CD8-positive, alpha-beta memory T cell (primary cell): Measurements from ENCODE around the gene EPN2. TPM values are rescaled to one million over a fixed set of nuclear protein-coding genes. Genes with fewer than 3 reads are reported as not detected.
A peak's percentile ranks its signal among the peaks of the same experiment; 100 is the strongest.

Source experiments
- CTCF ChIA-PET: fragments of 350-600 bp; sonication (Branson Sonifier 250); formaldehyde crosslinking; loops from one replicate; lab custom pipeline; 2021; ENCODE audit warnings: antibody characterized with exemption; lab: Charles Lee
- POLR2A ChIA-PET: fragments of 350-600 bp; sonication (Branson Sonifier 250); formaldehyde crosslinking; loops from one replicate; lab custom pipeline; 2021; ENCODE audit warnings: antibody characterized with exemption; lab: Charles Lee
- DNase-seq, 5 donors: peaks; one replicate each; pipeline versions ENCODE4 v3.0.0 to v3.0.0-alpha.2; 2020 to 2022; ENCODE audit warnings: mixed read lengths in 1 of 5
- H3K27ac ChIP-seq: one replicate; pipeline ENCODE4 v1.7.0; 2013; ENCODE audit warnings: low read depth, mild to moderate bottlenecking, low read length, moderate library complexity
- H3K27me3 ChIP-seq: 2 replicates; pipeline ENCODE4 v1.7.0; 2013; ENCODE audit warnings: low read length, mild to moderate bottlenecking; ENCODE audit not compliant: insufficient read depth, poor library complexity, severe bottlenecking
- H3K36me3 ChIP-seq: 2 replicates; pipeline ENCODE4 v1.7.0; 2013; ENCODE audit warnings: mild to moderate bottlenecking, low read length, moderate library complexity; ENCODE audit not compliant: insufficient read depth
- H3K4me1 ChIP-seq: 2 replicates; pipeline ENCODE4 v1.7.0; 2013; ENCODE audit warnings: mild to moderate bottlenecking, low read length, moderate library complexity; ENCODE audit not compliant: insufficient read depth
- H3K4me3 ChIP-seq: 2 replicates; pipeline ENCODE4 v1.7.0; 2013; ENCODE audit warnings: mild to moderate bottlenecking, low read length
- H3K9me3 ChIP-seq: 2 replicates; pipeline ENCODE4 v1.7.0; 2013; ENCODE audit warnings: mild to moderate bottlenecking, low read length
- H3K27ac Mint-ChIP-seq, 8 donors: one replicate each; pipeline ENCODE4 v1.8.0; 2020 to 2021; ENCODE audit warnings: mixed read lengths in 8 of 8, mild to moderate bottlenecking in 6 of 8, inconsistent platforms in 3 of 8, moderate library complexity in 3 of 8
- H3K27me3 Mint-ChIP-seq, 2 donors: one replicate each; pipeline ENCODE4 v1.8.0; 2020 to 2021; ENCODE audit warnings: mixed read lengths in 2 of 2, mild to moderate bottlenecking in 1 of 2, moderate library complexity in 1 of 2
- H3K36me3 Mint-ChIP-seq, 3 donors: one replicate each; pipeline ENCODE4 v1.8.0; 2020 to 2021; ENCODE audit warnings: mixed read lengths in 3 of 3, inconsistent platforms in 1 of 3, mild to moderate bottlenecking in 1 of 3
- H3K4me1 Mint-ChIP-seq, 3 donors: one replicate each; pipeline ENCODE4 v1.8.0; 2020 to 2021; ENCODE audit warnings: mixed read lengths in 3 of 3, inconsistent platforms in 1 of 3, mild to moderate bottlenecking in 1 of 3
- H3K4me3 Mint-ChIP-seq, 7 donors: one replicate each; pipeline ENCODE4 v1.8.0; 2020 to 2021; ENCODE audit warnings: mixed read lengths in 7 of 7, mild to moderate bottlenecking in 6 of 7, moderate library complexity in 4 of 7, inconsistent platforms in 2 of 7
- H3K9me3 Mint-ChIP-seq, 5 donors: one replicate each; pipeline ENCODE4 v1.8.0; 2020 to 2022; ENCODE audit warnings: mixed read lengths in 5 of 5, mild to moderate bottlenecking in 3 of 5, moderate library complexity in 2 of 5, inconsistent platforms in 1 of 5
- polyA plus RNA-seq: library from polyadenylated mRNA; unstranded; fragments of 300-500 nt; fragmentation: Illumina TruSeq; gene quantifications from one replicate; pipeline ENCODE4 v1.2.3, GENCODE V29; 2021
- total RNA-seq, 2 experiments: library from RNA; stranded (reverse); gene quantifications; one replicate each; pipeline ENCODE4 v1.2.3, GENCODE V29; 2021

The EPN2 gene
- total and polyA plus RNA-seq, 3 experiments from 2014 or later: 9.0 to 10.4 (median 9.7) TPM

GRCh38 chr17:19264268-19264667 lies 27.1 kb downstream of the EPN2 start:
- Histone ChIP-seq H3K4me3 (no peak overlapping the region), H3K36me3 (no peaks in the 10 kb centered on the region), H3K9me3 (no peaks in the 10 kb centered on the region), H3K27ac (no peak overlapping the region), H3K27me3 (no peaks in the 10 kb centered on the region), H3K4me1 (no peaks in the 10 kb centered on the region)
- ChIA-PET POLR2A (no interaction called here), CTCF (no interaction called here)
- Mint-ChIP-seq H3K27me3 (peaks cover 0 to 9% of the 10 kb centered on the region in 2 donors), H3K27ac (no peak overlapping the region), H3K4me1 (no peaks in the 10 kb centered on the region), H3K9me3 (no peaks in the 10 kb centered on the region), H3K4me3 (no peak overlapping the region), H3K36me3 (peaks cover 0 to 1% (median 0%) of the 10 kb centered on the region in 3 donors)
- no peak for DNase-seq

GRCh38 chr17:19264681-19265080 lies 27.5 kb downstream of the EPN2 start:
- no peak overlapping the region for H3K4me3 ChIP-seq
- no peak overlapping the region for H3K27ac ChIP-seq
- peaks cover 0 to 9% of the 10 kb centered on the region in 2 donors for H3K27me3 Mint-ChIP-seq
- CTCF ChIA-PET: no interaction called here
- no peaks in the 10 kb centered on the region for H3K9me3 ChIP-seq
- no peaks in the 10 kb centered on the region for H3K27me3 ChIP-seq
- no peaks in the 10 kb centered on the region for H3K4me1 Mint-ChIP-seq
- DNase-seq: no peak
- no peak overlapping the region for H3K4me3 Mint-ChIP-seq
- no peaks in the 10 kb centered on the region for H3K9me3 Mint-ChIP-seq
- H3K36me3 Mint-ChIP-seq: peaks cover 0 to 1% (median 0%) of the 10 kb centered on the region in 3 donors
- POLR2A ChIA-PET: no interaction called here
- H3K27ac Mint-ChIP-seq: peak overlapping the region in 1 of 8 donors; percentile 73
- H3K36me3 ChIP-seq: no peaks in the 10 kb centered on the region
- no peaks in the 10 kb centered on the region for H3K4me1 ChIP-seq

GRCh38 chr17:19265755-19266154 lies 28.6 kb downstream of the EPN2 start:
- Histone ChIP-seq H3K36me3 (no peaks in the 10 kb centered on the region), H3K9me3 (no peaks in the 10 kb centered on the region), H3K27ac (no peak overlapping the region), H3K4me3 (no peak overlapping the region), H3K4me1 (no peaks in the 10 kb centered on the region), H3K27me3 (no peaks in the 10 kb centered on the region)
- H3K27me3 Mint-ChIP-seq: peaks cover 0 to 9% of the 10 kb centered on the region in 2 donors
- H3K4me1 Mint-ChIP-seq: peaks cover 0 to under 1% (median 0%) of the 10 kb centered on the region in 3 donors
- ChIA-PET POLR2A (no interaction called here), CTCF (no interaction called here)
- H3K36me3 Mint-ChIP-seq: peaks cover 0 to 1% (median 0%) of the 10 kb centered on the region in 3 donors
- no peak for DNase-seq
- H3K9me3 Mint-ChIP-seq: no peaks in the 10 kb centered on the region
- H3K4me3 Mint-ChIP-seq: no peak overlapping the region
- no peak overlapping the region for H3K27ac Mint-ChIP-seq

GRCh38 chr17:19268611-19269010 lies 31.4 kb downstream of the EPN2 start:
- Histone ChIP-seq H3K4me3 (no peak overlapping the region), H3K27me3 (no peaks in the 10 kb centered on the region), H3K9me3 (no peaks in the 10 kb centered on the region), H3K36me3 (no peaks in the 10 kb centered on the region), H3K4me1 (no peaks in the 10 kb centered on the region), H3K27ac (no peak overlapping the region)
- H3K4me3 Mint-ChIP-seq: no peak overlapping the region
- CTCF ChIA-PET: no interaction called here
- H3K36me3 Mint-ChIP-seq: peaks cover 0 to 1% (median 0%) of the 10 kb centered on the region in 3 donors
- H3K27me3 Mint-ChIP-seq: peaks cover 0 to 2% of the 10 kb centered on the region in 2 donors
- no peaks in the 10 kb centered on the region for H3K9me3 Mint-ChIP-seq
- no peak overlapping the region for H3K27ac Mint-ChIP-seq
- peaks cover 0 to 9% (median 0%) of the 10 kb centered on the region in 3 donors for H3K4me1 Mint-ChIP-seq
- POLR2A ChIA-PET: no interaction called here
- no peak for DNase-seq

- peaks cover 0 to 2% (median 0%) of the 10 kb centered on the region in 3 donors for H3K36me3 Mint-ChIP-seq
- H3K4me1 Mint-ChIP-seq: peaks cover 0 to 9% (median 0%) of the 10 kb centered on the region in 3 donors
These were observed 31.9 kb downstream of the EPN2 start for GRCh38 chr17:19269106-19269505.

GRCh38 chr17:19269641-19270040 lies 32.5 kb downstream of the EPN2 start:
- H3K4me1 ChIP-seq: no peaks in the 10 kb centered on the region
- H3K27ac Mint-ChIP-seq: no peak overlapping the region
- ChIA-PET CTCF (no interaction called here), POLR2A (no interaction called here)
- no peak overlapping the region for H3K4me3 ChIP-seq
- no peaks in the 10 kb centered on the region for H3K9me3 ChIP-seq
- H3K4me3 Mint-ChIP-seq: no peak overlapping the region
- peaks cover 0 to 2% of the 10 kb centered on the region in 2 donors for H3K27me3 Mint-ChIP-seq
- no peak for DNase-seq
- peaks cover 0 to 2% (median 0%) of the 10 kb centered on the region in 3 donors for H3K36me3 Mint-ChIP-seq
- no peaks in the 10 kb centered on the region for H3K36me3 ChIP-seq
- no peak overlapping the region for H3K27ac ChIP-seq
- H3K4me1 Mint-ChIP-seq: peaks cover 0 to 9% (median 0%) of the 10 kb centered on the region in 3 donors
- no peaks in the 10 kb centered on the region for H3K27me3 ChIP-seq
- no peaks in the 10 kb centered on the region for H3K9me3 Mint-ChIP-seq

More at GRCh38 chr17:19269106-19269505, 31.9 kb downstream of the EPN2 start:
- CTCF ChIA-PET: no interaction called here
- POLR2A ChIA-PET: no interaction called here
- Histone ChIP-seq H3K4me1 (no peaks in the 10 kb centered on the region), H3K36me3 (no peaks in the 10 kb centered on the region), H3K4me3 (no peak overlapping the region), H3K27ac (no peak overlapping the region), H3K27me3 (no peaks in the 10 kb centered on the region), H3K9me3 (no peaks in the 10 kb centered on the region)
- Mint-ChIP-seq H3K9me3 (no peaks in the 10 kb centered on the region), H3K27me3 (peaks cover 0 to 2% of the 10 kb centered on the region in 2 donors), H3K27ac (no peak overlapping the region), H3K4me3 (no peak overlapping the region)
- DNase-seq: no peak

- H3K36me3 Mint-ChIP-seq: peaks cover 0 to 2% (median 1%) of the 10 kb centered on the region in 3 donors
- ChIA-PET CTCF (no interaction called here), POLR2A (no interaction called here)
- no peak overlapping the region for H3K4me3 ChIP-seq
- H3K27ac Mint-ChIP-seq: no peak overlapping the region
- no peak overlapping the region for H3K4me3 Mint-ChIP-seq
- H3K4me1 Mint-ChIP-seq: peaks cover 0 to 9% (median 0%) of the 10 kb centered on the region in 3 donors
- no peaks in the 10 kb centered on the region for H3K9me3 ChIP-seq
- H3K4me1 ChIP-seq: no peaks in the 10 kb centered on the region
- no peaks in the 10 kb centered on the region for H3K36me3 ChIP-seq
- no peak for DNase-seq
- H3K27ac ChIP-seq: no peak overlapping the region
- no peaks in the 10 kb centered on the region for H3K27me3 ChIP-seq
- H3K9me3 Mint-ChIP-seq: no peaks in the 10 kb centered on the region
- peaks cover 0 to 2% of the 10 kb centered on the region in 2 donors for H3K27me3 Mint-ChIP-seq
These were observed 33.2 kb downstream of the EPN2 start for GRCh38 chr17:19270347-19270703.

GRCh38 chr17:19270704-19271611 lies 33.8 kb downstream of the EPN2 start:
- CTCF ChIA-PET: no interaction called here

More at GRCh38 chr17:19270704-19271611, 33.8 kb downstream of the EPN2 start:
- peaks cover 0 to 9% (median 0%) of the 10 kb centered on the region in 3 donors for H3K4me1 Mint-ChIP-seq
- no peaks in the 10 kb centered on the region for H3K4me1 ChIP-seq
- H3K27ac ChIP-seq: no peak overlapping the region
- H3K27me3 Mint-ChIP-seq: peaks cover 0 to 2% of the 10 kb centered on the region in 2 donors
- no peaks in the 10 kb centered on the region for H3K36me3 ChIP-seq
- H3K9me3 Mint-ChIP-seq: no peaks in the 10 kb centered on the region
- peaks cover 0 to 2% (median 1%) of the 10 kb centered on the region in 3 donors for H3K36me3 Mint-ChIP-seq
- no peak for DNase-seq
- H3K27ac Mint-ChIP-seq: no peak overlapping the region
- H3K4me3 Mint-ChIP-seq: no peak overlapping the region
- POLR2A ChIA-PET: no interaction called here
- no peak overlapping the region for H3K4me3 ChIP-seq
- H3K9me3 ChIP-seq: no peaks in the 10 kb centered on the region
- H3K27me3 ChIP-seq: no peaks in the 10 kb centered on the region
